ENCODE measurements around the gene CDCA3. TPM values are rescaled to one million over a fixed set of nuclear protein-coding genes. Genes with fewer than 3 reads are reported as not detected.

Gene CDCA3
- total RNA-seq, 4 donors from 2014 or later: 5.9 to 20.0 (median 12.8) TPM

- WGBS, 2 donors: 48 to 50% methylated on average over 4 to 7 of the region's 7 CpGs
- Histone ChIP-seq H3K27ac (no peak overlapping the region), H3K36me3 (no peaks in the 10 kb centered on the region), H3K4me1 (peaks cover 10 to 43% (median 17%) of the 10 kb centered on the region in 3 donors), H3K4me3 (peak overlapping the region in 1 of 4 donors; percentile 59), H3K9me3 (no peaks in the 10 kb centered on the region), H3K27me3 (peaks cover 0 to 76% (median 5%) of the 10 kb centered on the region in 4 donors)
- DNase-seq: no peak
- TF ChIP-seq, protein P1, sequence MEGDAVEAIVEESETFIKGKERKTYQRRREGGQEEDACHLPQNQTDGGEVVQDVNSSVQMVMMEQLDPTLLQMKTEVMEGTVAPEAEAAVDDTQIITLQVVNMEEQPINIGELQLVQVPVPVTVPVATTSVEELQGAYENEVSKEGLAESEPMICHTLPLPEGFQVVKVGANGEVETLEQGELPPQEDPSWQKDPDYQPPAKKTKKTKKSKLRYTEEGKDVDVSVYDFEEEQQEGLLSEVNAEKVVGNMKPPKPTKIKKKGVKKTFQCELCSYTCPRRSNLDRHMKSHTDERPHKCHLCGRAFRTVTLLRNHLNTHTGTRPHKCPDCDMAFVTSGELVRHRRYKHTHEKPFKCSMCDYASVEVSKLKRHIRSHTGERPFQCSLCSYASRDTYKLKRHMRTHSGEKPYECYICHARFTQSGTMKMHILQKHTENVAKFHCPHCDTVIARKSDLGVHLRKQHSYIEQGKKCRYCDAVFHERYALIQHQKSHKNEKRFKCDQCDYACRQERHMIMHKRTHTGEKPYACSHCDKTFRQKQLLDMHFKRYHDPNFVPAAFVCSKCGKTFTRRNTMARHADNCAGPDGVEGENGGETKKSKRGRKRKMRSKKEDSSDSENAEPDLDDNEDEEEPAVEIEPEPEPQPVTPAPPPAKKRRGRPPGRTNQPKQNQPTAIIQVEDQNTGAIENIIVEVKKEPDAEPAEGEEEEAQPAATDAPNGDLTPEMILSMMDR (IDR thresholded peaks at IDR 0.05): no peak
- no peak for TF ChIP-seq POLR2A (IDR thresholded peaks at IDR 0.05)
- intact Hi-C loops (cut with DNase I): no loop called here
These were observed 28.5 kb downstream of the CDCA3 start for GRCh38 chr12:6822426-6823135.

GRCh38 chr12:6821591-6822425 is 29.3 kb downstream of the CDCA3 start, which contains the start of gene GPR162:
TSS of gene GPR162 (plus strand) at chr12:6821821. CDS start at chr12:6823899, 2,078 bp downstream.
- peaks cover 0 to 69% (median 5%) of the 10 kb centered on the region in 4 donors for H3K27me3 ChIP-seq
- peak within 1 kb of the TSS; percentile 27 to 66 (median 51) for H3K27ac ChIP-seq
- DNase-seq: no peak
- TF ChIP-seq, protein P1 (IDR thresholded peaks at IDR 0.05): no peak
- no peak for TF ChIP-seq POLR2A (IDR thresholded peaks at IDR 0.05)
- H3K36me3 ChIP-seq: no peaks in the 10 kb centered on the region
- H3K4me1 ChIP-seq: peaks cover 7 to 35% (median 10%) of the 10 kb centered on the region in 3 donors
- peak within 1 kb of the TSS; percentile 16 to 59 (median 41) for H3K4me3 ChIP-seq
- intact Hi-C loops (cut with DNase I): no loop called here
- no peaks in the 10 kb centered on the region for H3K9me3 ChIP-seq
- WGBS, 2 donors: 2 to 7% methylated on average over 14 to 16 of the region's 28 CpGs

DNA sequence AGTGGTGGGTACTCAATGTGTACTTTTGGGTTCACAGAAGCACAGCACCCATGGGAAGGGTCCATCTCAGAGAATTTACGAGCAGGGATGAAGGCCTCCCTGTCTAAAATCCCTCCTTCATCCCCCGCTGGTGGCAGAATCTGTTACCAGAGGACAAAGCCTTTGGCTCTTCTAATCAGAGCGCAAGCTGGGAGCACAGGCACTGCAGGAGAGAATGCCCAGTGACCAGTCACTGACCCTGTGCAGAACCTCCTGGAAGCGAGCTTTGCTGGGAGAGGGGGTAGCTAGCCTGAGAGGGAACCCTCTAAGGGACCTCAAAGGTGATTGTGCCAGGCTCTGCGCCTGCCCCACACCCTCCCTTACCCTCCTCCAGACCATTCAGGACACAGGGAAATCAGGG is 30.9 kb downstream of the CDCA3 start:
- Histone ChIP-seq H3K4me3 (no peak overlapping the region), H3K36me3 (no peaks in the 10 kb centered on the region), H3K27me3 (peaks cover 0 to 52% (median 5%) of the 10 kb centered on the region in 4 donors), H3K9me3 (no peaks in the 10 kb centered on the region), H3K27ac (no peak overlapping the region), H3K4me1 (peaks cover 7 to 25% (median 7%) of the 10 kb centered on the region in 3 donors)
- intact Hi-C loops (cut with DNase I): no loop called here
- 74 to 96% methylated on average over 2 to 3 of the region's 5 CpGs for WGBS, 2 donors
- DNase-seq: no peak
- TF ChIP-seq, protein P1 (IDR thresholded peaks at IDR 0.05): no peak
- no peak for TF ChIP-seq POLR2A (IDR thresholded peaks at IDR 0.05)

GRCh38 chr12:6819106-6820030 is 31.7 kb downstream of the CDCA3 start:
- Histone ChIP-seq H3K27ac (no peak overlapping the region), H3K27me3 (peaks cover 0 to 51% (median 5%) of the 10 kb centered on the region in 4 donors), H3K4me1 (peaks cover 7 to 21% (median 7%) of the 10 kb centered on the region in 3 donors), H3K4me3 (no peak overlapping the region), H3K9me3 (no peaks in the 10 kb centered on the region), H3K36me3 (no peaks in the 10 kb centered on the region)
- intact Hi-C loops (cut with DNase I): no loop called here
- 85 to 87% methylated on average over 12 to 13 of the region's 13 CpGs for WGBS, 2 donors
- TF ChIP-seq POLR2A (IDR thresholded peaks at IDR 0.05): no peak
- TF ChIP-seq, protein P1 (IDR thresholded peaks at IDR 0.05): no peak
- DNase-seq: no peak

Data from esophagus squamous epithelium (tissue), 5 donors.